GM10248 (cell line): ENCODE results near the gene DPH1.
"Not testable (repeated sequence)": the region's sequence is repeated elsewhere in the genome, so short reads cannot be mapped to it uniquely, and the experiment has no call there.

Experiments
- CTCF ChIA-PET: fragments of 300-600 bp; sonication (Branson Sonifier 250); formaldehyde crosslinking; extraction: SDS; loops from one replicate; lab custom pipeline; 2021; ENCODE audit warnings: antibody characterized with exemption; lab: Yijun Ruan, JAX
- POLR2A ChIA-PET: fragments of 350-650 bp; sonication (Branson Sonifier 250); formaldehyde crosslinking; extraction: SDS; loops from one replicate; lab custom pipeline; 2020; ENCODE audit warnings: antibody characterized with exemption; lab: Yijun Ruan, JAX
- DNase-seq: peaks from one replicate; pipeline ENCODE4 v3.0.0; 2012; ENCODE audit errors: extremely low spot score
- TF ChIP-seq, protein P1 (sequence below): IDR thresholded peaks from 2 replicates; pipeline ENCODE4 v1.5.1; 2012; ENCODE audit warnings: mild to moderate bottlenecking, low read depth; ENCODE audit errors: extremely low read depth, missing control alignments, control extremely low read depth

The DPH1 gene

DNA sequence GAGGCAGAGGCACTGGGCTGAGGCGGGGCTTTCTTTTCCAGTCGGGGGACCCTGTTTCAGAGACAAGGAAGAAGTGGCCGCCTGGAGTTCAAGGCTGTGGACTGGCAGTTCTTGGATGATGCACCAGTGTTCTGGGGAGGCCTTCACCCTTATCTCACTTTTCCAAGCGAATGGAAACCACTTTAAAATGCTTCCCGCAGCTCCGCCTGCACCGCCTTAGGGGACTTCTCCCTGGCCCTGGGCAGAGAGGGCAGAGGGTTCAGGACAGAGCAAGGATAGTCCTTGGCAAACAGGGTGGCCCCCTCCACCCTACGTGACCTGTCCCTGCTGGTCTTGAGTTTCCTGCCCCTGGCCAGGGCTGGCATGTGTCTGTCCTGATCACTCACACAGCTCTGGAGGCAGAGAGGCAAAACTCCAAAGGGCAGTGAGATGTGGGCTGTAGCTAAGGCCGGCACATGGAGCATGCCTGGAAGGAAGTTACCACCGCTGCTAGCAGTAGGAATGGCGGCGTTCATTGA, 25.5 kb upstream of the DPH1 start:
- no peak for DNase-seq
- POLR2A ChIA-PET = no interaction called here
- CTCF ChIA-PET = interaction anchor here (1.1 kb wide), 1 partner anchor 13 kb away, joined by 3 read pairs; no protein-coding TSS in a partner anchor
- TF ChIP-seq, protein P1, sequence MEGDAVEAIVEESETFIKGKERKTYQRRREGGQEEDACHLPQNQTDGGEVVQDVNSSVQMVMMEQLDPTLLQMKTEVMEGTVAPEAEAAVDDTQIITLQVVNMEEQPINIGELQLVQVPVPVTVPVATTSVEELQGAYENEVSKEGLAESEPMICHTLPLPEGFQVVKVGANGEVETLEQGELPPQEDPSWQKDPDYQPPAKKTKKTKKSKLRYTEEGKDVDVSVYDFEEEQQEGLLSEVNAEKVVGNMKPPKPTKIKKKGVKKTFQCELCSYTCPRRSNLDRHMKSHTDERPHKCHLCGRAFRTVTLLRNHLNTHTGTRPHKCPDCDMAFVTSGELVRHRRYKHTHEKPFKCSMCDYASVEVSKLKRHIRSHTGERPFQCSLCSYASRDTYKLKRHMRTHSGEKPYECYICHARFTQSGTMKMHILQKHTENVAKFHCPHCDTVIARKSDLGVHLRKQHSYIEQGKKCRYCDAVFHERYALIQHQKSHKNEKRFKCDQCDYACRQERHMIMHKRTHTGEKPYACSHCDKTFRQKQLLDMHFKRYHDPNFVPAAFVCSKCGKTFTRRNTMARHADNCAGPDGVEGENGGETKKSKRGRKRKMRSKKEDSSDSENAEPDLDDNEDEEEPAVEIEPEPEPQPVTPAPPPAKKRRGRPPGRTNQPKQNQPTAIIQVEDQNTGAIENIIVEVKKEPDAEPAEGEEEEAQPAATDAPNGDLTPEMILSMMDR = no peak

DNA sequence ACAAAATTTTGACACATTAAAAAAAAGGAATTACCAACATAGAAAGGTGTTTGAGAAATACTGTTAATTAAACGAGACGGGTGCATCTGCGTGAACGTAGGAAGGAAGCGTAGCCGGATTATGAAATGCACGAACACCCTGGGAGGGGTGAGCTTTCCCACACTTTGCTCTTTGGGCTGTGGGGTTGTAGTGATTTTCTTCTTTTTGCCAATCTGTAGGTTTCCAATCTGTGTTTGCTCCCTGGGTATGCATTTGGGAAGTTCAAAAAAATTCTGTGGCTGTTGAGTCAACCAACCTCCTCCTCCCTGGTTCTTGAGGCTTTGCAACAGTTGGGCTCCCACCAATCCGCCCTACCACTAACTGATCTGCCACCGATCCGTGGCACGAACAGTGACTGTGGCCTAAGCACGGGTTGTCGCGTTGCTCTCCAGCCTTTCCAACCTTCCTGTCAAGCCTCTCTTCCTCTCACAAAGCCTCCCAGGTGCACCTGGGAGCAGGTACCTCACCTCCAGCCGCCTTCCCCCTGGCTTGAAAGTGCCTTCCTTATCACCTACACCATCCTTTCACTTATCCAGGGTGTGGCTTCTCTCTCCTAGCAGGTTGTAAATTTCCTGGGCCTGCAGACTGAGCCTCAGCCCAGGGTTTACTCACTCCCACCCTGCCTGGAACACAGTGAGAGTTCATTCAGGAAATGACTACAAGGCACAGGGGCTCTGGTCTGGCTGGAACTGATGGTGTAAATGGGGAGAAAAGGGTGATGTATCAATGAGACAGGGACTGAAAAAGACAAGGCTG, 21.4 kb upstream of the DPH1 start:
- POLR2A ChIA-PET = no interaction called here
- CTCF ChIA-PET = no interaction called here
- no peak for DNase-seq
- TF ChIP-seq, protein P1 = no peak

DNA sequence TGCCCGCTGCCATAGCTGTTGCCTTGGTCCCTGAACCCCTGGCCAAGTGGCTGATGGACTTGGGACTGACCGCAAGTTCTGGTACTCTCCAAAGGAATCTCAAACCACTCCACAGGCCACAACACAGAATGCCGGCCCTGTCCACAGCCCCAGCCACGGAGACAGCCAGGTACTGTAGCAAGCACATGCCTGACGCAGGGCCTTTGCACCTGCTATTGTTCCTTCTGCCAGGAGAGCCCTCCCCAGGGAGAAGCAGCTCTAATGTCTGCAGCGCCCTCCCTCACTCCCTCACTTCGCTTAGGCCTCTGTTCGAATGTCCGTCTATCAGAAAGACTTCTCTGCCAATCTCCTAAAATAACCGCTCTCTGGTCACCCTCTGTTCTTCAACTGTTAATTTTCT, 20.2 kb upstream of the DPH1 start:
- TF ChIP-seq, protein P1 = no peak
- ChIA-PET CTCF (no interaction called here), POLR2A (interaction anchor here (0.6 kb wide), 1 partner anchor 103 kb away, joined by 4 read pairs; no protein-coding TSS in a partner anchor)
- DNase-seq = no peak

DNA sequence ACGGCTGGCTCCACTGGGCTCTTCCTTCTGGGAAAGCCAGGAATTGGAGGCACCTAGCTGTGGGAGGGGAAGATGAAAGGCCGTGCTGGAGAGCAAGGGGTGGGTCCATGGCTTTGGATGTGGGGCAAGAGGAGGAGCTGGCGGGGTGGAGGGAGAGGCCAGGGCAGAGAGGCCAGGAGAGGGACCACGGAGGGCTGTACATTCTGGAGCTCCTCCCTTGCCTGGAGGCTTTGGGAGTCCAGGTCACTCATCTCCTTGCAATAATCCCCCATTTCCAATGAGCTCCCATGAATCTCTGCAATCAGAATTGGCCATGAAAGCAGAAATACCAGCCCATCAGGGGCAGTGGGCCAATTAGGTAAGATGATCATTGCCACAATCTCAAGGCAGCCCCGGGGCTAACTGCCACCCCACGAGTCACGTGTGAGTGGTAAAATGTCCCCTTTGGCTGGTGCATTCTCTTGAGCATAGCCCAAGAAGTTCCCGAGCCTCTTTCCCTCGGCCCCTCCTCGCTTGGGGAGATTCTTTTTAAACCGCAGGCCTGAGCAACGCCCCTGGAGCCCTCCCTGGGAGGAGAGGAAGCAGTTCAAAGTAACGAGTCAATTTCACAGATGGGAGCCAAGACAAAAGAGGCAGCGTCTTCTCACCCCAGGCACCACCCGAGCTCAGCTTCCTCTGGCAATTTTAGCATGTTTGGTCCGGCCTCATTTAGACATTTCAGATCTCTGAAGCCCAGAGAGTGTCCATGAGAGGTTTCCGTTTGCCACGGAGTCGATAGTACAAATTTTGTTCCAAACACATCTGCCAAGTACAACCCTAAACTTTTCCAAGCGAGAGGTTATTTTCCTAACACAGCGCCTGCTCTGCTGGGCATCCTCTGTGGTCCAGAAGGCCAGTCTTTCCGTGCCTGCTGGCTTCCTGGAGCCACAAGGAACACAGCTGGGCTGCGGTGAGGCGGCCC, 18.3 kb upstream of the DPH1 start:
- POLR2A ChIA-PET = no interaction called here
- DNase-seq = no peak

DNA sequence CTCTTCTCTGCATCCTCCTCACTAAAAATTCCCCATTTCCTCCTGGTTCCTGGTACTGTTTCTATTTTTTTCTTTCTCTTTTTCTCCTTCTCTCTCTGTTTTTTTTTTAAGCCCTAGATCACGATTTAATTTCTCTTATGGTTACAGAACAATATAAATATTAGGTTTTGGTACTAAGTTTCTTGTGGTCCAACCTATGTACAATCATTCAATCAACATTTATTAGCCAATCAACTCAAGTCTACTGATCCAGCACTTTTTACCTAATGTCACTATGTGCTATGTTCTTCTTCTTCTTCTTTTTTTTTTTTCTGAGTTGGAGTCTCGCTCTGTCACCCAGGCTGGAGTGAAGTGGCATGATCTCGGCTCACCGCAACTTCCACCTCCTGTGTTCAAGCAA, 17.5 kb upstream of the DPH1 start:
- CTCF ChIA-PET = no interaction called here

More for the DNA sequence above, 18.3 kb upstream of the DPH1 start:
- TF ChIP-seq, protein P1 = no peak
- CTCF ChIA-PET = interaction anchor here (1.1 to 1.7 kb wide), 2 partner anchors 8 to 9 kb away, joined by 4 read pairs; no protein-coding TSS in a partner anchor

DNA sequence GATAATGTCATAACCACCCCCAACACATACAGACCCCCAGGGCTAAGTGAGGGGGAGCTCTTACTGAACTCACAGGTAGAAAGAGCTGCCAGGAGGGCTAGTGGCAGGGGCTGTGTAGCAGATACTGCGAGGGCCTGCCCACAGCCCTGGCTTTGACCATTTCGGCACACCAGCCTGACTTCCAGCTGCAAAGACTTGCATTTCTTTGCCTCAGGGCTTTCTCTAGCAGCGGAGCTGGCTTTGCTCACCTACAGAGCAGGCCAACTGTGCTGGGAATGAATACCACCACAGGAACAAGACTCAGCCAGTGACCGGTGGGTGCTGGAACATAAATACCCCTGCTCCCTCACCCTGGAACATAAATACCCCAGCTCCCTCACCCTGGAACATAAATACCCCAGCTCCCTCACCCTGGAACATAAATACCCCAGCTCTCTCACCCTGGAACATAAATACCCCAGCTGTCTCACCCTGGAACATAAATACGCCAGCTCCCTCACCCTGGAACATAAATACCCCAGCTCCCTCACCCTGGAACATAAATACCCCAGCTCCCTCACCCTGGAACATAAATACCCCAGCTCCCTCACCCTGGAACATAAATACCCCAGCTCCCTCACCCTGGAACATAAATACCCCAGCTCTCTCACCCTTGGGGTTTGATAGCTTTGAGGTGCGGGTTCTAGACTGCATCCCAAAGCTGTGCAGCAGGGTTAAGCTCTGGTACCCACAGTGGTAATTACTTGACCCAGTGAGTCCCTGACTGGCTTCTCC, 16.5 kb upstream of the DPH1 start:
- DNase-seq, POLR2A ChIA-PET, CTCF ChIA-PET: not testable (repeated sequence)

More for the DNA sequence above, 17.5 kb upstream of the DPH1 start:
- TF ChIP-seq, protein P1 = no peak
- POLR2A ChIA-PET = no interaction called here
- no peak for DNase-seq
